ENCODE results near the gene GABRD.

GABRD gene

GRCh38 chr1:2039251-2039650 is 20.1 kb downstream of the GABRD start:
- DNase-seq (ENCODE audit: low spot score): no peak

DNA sequence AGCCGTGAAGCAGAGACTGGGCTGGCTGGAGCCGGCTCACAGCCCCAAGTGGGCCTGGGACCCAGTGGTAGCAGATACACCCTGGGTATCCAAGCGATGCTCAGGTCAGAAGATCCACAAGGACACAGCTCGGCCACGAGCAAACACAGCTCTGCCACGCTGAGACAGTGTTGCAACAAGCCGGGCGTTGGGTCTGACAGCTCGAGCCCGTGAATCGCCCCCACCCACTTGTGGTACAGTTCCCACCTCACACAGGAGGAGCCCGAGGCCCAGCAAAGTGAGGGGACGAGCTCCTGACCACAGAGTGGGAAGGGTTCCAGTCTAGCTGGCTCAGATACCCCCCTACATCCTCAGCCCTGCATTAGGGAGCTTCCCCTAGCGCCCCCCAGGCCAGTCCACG is 22.2 kb downstream of the GABRD start:
- DNase-seq (ENCODE audit: low spot score): no peak

DNA sequence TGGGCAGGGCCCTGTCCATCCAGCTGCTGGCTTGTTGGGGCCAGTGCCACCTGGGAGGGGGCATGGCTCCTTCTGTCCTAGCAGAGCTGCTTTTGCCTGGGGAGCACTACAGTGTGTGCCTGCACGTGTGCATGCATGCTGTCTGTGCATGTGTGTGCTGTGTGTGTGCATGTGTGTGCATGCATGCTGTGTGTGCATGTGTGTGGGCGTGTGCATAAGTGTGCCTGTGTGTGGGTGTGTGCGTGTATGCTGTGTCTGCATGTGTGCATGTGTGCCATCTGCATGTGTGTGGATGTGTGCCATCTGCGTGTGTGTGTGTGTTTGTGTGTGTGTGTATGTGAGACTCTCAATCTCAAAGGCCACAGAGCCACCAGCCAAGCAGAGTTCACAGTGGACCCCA is 22.7 kb downstream of the GABRD start:
- DNase-seq (ENCODE audit: low spot score): no peak

GRCh38 chr1:2042830-2043773 is 24.0 kb downstream of the GABRD start:
- DNase-seq (ENCODE audit: low spot score): no peak

DNA sequence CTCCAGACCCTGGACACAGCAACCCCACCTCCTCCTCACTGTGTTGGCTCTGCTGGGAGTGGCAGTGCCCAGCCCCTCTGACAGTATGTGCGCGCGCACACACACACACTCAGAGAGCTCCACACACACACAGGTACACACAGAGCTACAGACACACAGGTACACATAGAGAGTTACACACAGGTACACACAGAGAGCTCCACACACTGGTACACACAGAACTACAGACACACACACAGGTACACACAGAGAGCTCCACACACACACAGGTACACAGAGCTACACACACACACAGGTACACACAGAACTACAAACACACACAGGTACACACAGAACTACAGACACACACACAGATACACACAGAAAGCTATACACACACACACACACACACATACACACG is 24.7 kb downstream of the GABRD start:
- DNase-seq (ENCODE audit: low spot score): no peak

GRCh38 chr1:2044510-2045319 is 25.6 kb downstream of the GABRD start:
- peak; percentile 84 for DNase-seq (ENCODE audit: low spot score)

GRCh38 chr1:2045468-2046173 is 26.5 kb downstream of the GABRD start:
- no peak for DNase-seq (ENCODE audit: low spot score)

DNA sequence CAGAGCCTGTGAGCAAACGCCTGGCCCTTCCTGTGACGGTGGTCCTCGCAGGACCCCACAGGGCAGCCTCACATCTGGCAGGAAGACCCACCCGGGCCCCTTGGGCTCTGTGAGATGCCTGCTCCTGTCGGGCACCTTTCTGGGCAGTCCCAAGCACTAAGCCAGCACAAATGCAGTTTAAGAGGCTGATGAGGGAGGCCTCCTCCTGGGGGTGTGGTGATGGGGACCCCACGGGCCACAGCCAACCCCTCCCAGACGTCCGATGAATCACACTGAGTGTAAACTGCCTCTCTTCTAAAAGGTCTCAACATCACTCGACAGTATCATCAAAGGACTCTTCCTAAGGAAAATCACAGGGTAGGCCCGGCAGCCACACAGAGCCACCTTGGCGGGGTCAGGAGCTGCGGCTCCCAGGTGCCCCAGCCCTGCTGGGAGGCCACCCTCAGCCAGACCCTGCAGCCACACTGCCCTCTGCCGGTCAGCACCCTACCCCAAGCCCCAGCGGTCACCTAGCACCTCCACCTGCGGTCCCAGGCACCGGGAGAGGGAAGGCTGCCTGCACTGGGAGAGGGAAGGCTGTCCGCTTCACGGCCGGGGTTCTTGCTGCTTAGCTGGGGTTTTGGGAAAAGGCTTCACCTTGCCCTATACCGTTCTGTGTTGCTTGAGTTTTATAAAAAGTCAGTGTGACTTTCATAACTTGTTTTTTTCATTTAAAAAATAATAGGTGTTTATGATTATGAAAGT is 27.2 kb downstream of the GABRD start:
- peak; percentile 44 for DNase-seq (ENCODE audit: low spot score)

GRCh38 chr1:2046953-2047748 is 28.0 kb downstream of the GABRD start:
- no peak for DNase-seq (ENCODE audit: low spot score)

DNA sequence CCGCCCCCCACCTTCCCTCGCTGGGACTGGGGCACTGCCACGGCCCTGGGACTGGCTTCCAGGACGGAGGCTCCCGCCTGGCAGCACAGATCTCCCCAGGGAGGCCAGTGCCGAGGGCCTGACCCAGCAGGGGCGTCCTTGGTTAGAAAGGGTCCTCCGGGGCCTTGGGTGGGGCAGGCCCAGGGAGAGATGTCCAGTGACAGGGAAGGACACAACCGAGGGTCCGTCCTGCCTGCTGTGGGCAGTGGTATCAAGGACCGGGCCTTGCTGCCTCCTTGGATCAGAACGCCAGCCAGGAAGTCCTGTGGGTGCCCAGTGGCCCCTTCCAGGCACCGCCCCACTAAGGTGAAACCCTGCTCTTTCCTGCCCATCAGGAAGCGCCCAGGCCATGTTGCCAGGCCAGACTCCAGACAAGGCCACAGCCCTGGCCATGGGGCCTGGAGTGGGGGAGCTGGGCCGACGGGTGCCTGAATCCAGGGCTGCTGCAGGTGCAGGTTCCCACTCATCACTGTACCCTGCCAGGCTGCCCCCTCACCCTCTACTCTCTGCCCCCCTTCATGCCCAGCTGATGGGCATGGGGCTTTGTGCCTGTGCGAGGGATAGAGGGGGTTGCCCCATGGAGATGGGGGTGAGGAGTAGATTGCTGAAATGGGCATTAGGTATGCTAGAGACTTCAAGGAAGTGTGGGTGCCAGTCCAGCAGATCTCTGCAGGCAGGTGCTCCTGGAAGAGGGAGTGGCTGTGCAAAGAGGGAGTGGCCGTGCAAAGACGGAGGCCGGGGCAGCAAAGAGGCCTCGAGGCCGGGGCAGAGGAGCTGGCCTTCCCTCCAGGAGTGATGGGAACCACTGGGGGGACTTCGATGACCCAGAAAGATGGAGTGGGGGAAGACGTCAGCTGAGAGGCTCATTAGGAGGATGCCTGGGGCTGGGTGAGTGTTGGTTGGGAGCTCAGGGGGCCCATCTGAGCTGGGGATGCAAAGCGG is 28.9 kb downstream of the GABRD start:
- DNase-seq (ENCODE audit: low spot score): no peak

GRCh38 chr1:2049225-2049717 is 30.1 kb downstream of the GABRD start:
- DNase-seq (ENCODE audit: low spot score): no peak

DNA sequence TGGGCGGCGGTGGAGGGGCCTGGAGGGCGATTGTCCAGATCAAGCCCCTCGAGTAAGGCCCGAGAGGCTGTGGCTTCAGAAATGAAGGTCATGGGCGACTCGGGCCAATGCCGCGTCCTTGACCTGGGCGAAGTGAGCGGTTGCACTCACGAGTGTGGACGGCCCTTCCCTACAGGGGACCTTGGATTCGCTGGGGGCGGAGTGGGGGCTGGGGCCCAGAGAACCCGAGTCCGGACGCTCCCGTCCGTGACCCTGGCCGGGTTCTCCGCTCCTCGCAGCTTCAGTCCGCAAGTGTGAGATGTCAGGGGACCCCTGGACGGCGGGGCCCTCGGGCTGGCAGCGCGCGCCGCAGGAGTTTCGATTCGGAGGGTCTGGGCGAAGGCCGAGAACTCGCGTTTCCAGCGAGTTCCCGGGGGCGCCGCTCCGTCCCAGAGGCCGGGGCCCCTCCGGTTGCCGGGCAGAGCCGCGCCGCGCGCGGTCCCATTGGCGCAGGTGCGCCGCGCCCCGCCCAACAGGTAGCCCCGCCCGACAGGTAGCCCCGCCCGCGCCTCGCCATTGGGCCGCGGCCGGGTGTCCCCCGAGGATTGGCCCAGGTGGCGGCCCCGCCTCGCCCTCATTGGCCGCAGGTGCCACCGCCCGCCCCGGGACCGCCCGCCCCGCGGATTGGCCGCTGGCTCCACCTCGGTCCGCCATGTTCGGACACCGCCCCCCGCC is 30.7 kb downstream of the GABRD start, which contains the start of gene PRKCZ:
Gene PRKCZ, plus strand, starts transcription at position 694 of the 714 bp plus-strand sequence. CDS start 220 bp downstream, outside the sequence.
- DNase-seq (ENCODE audit: low spot score): peak; percentile 96

- no peak for DNase-seq (ENCODE audit: low spot score)
Measured at GRCh38 chr1:2050461-2050792, 31.3 kb downstream of the GABRD start.

DNA sequence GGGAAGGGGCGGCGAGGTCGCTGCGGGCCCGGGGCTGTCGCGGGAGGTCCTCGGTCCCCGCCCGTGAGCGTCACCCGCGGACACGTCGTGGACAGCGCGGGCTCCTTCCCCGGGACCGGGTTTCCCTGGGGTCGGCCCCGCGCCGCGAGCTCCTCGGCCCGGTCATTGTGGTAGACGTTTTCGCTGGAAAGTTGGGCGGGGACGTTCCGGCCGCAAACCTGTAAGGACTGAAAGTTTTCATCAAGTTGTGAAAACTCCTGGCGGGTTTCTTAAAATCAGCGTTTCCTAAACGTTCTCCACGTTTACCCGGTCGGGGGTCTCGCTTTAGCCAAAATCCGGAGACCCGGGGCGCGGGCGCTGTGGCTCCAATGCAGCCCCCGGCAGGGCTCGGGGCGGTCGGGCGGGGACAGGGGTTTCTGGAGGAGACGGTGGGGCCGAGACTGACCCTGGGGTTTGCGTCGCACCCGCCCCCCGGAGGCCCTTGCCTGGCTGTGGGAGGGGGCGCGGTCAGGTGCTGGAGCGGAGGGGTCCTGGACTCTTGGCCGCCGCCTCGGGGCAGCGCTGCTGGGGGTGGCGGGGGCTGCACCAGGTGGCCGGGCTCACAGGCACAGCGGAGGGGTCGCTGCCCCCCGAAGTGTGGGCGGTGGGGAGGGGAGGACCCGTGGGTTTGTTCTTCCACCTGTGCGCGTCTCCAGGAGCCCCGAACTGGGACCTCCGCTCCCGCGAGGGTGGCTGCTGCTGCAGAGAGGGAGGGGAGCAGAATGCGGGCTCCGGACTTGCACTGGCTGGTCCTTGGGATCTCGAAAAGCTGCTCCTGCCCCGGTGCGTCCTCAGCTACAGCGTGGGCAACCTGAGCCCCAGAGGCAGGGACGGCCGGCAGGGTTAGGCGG is 31.9 kb downstream of the GABRD start:
- DNase-seq (ENCODE audit: low spot score): no peak

DNA sequence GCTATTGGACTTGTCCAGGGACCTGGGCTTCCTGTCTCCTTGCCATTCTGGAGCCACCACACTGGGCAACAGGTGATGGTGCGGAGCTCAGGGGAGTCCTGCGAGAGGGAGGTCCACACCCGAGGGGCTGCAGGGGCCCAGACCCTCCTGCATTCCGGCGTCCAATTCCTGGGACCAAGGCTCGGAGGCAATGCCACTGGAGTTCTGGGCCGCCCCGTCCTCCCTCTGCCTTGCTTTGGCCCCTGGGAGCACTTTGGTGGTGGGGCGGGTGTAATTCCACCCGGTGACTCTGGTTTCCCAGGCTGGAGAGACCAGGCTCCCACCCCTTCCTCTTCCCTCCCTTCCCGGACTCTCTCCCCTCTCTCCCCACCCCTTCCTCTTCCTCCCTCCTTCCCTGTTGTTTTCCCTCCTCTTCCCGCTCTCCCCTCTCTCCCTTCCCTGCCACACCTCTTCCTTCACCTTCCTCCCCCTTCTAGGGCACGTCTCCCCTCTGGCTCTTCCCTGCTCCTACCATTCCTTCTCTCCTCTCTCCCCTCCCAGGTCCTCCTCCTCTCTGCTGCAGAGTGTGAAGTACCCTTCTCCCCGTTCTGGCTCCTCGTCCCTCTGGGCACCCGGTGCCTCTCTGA is 33.0 kb downstream of the GABRD start:
- DNase-seq (ENCODE audit: low spot score): no peak

DNA sequence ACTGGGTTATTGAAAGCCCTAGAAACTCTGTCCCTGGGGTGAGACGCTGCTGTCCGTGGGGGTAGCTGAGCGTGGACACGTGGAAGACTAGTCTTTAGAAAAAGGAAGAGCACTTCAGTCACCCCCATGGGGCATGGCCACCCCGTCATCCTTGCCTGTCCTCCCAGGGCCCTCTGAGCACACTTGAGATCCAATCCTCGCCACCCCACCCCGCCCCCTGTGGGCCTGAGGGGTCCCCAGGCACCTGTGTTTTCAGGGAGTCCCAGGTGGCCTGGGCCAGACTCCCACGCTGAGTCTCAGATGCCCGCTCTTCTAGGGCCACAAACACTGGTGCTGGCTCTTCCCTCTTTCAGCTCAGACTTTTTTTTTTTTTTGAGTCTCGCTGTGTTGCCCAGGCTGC is 33.6 kb downstream of the GABRD start:
- no peak for DNase-seq (ENCODE audit: low spot score)

DNA sequence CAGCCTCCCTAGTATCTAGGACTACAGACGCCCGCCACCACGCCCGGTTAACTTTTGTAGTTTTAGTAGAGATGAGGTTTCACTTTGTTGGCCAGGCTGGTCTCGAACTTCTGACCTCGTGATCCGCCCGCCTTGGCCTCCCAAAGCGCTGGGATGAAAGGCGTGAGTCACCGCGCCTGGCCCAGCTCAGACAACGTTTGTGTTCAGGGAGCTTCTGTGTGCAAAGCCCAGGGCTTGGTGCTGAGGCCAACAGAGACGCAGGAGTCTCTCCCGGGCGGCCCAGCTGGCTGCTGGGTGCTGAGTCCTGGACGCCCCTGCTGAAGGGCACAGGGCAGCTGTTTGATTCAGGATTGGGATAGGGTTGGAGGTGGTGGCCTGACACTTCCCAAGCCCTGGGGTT is 34.1 kb downstream of the GABRD start:
- DNase-seq (ENCODE audit: low spot score): no peak
